ENCODE results near the gene ZNF783. TPM values are rescaled to one million over a fixed set of nuclear protein-coding genes. Genes with fewer than 3 reads are reported as not detected.

The ZNF783 gene
- polyA plus RNA-seq, 2 of the 4 experiments (the other 2 are of a cell fraction): 7.4 to 8.0 TPM

DNA sequence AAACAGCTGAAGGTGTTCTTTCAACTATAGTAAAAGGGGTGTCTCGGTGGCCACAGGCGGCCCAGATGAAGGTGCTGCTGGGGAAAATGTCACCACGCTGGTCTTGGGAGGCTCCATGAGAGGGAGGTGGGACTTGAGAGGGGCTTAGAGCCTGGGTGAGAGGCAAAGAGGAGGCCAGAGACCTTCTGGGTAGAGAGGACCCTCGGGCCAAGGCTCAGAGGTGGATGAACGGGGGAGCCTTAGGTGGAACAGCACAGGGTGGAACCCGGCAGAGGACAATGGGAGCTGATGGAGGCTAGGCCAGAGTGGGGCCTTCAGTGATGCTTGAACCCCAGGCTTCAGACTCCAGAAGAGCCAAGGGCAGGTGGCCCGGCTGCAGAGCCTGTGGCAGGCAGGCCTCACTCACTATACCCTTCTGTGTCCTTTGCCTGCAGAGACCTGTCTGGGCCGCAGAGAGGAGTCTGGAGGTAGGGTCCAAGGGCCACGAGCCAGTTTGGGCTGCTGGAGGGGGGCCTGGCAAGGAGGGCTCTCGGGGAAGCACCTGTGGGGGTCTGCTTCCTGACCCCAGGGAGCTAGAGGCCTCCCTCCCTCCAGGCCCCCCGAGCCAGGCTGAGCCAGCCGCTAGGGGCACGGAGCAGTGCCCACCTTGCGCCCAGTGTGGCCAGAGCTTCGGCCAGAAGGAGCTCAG, 32.1 kb downstream of the ZNF783 start:
- ChIA-PET POLR2A (no interaction called here), CTCF (interaction anchor here (1.9 to 2.6 kb wide), 2 partner anchors 16 to 32 kb away, joined by 8 to 9 read pairs; partner anchors contain the start of gene ZNF783)
- TF ChIP-seq PHF8 (IDR thresholded peaks at IDR 0.05; ENCODE audit: borderline replicate concordance, low read depth): no peak
- no peaks in the 10 kb centered on the region for H3K4me1 ChIP-seq
- H3K9me3 ChIP-seq: no peaks in the 10 kb centered on the region
- WGBS (ENCODE audit: missing lambda C conversion rate): 83% methylated on average over 15 of the region's 15 CpGs
- DNase-seq (ENCODE audit: low read depth in 1 of 2, low spot score in 1 of 2) (no peak), ATAC-seq (no peak), FAIRE-seq (no peak)
- H3K4me2 ChIP-seq: no peak overlapping the region
- no peak overlapping the region for H3K4me3 ChIP-seq
- no peak overlapping the region for H3K27ac ChIP-seq

DNA sequence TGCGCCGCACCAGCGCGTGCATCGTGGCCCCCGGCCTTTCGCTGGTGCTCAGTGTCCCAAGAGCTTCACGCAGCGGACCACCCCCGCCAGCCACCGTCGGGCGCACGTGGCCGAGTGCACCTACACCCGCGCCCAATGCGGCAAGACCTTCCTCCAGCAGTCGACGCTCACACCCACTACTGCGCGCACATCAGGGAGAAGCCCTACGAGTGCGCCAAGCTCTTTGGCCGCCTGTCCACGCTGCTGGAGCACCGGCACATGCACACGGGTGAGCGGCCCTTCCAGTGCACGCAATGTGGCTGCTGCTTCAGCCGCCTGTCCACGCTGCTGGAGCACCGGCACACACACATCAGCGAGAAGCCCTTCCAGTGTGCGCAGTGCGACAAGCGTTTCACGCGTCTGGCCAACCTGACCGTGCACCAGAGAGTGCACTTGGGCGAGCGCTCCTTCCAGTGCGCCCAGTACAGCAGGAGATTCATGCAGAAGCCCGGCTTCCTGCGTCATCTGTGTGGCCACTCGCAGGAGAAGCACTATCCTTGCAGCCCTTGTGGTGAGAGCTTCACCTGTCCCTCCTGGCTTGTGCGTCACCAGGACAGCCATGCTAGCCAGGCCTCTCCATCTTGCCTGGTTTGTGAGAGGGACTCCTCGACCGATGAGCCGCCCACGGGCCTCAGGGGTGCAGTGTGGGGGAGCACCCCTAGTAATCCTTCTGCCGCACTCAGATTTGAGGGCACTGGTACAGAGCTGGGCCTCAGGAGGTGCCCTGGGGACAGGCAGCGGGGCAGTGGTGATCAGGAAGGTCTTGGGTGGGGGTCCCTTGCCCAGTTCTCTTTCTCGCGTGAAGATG, 32.9 kb downstream of the ZNF783 start:
- FAIRE-seq: no peak

DNA sequence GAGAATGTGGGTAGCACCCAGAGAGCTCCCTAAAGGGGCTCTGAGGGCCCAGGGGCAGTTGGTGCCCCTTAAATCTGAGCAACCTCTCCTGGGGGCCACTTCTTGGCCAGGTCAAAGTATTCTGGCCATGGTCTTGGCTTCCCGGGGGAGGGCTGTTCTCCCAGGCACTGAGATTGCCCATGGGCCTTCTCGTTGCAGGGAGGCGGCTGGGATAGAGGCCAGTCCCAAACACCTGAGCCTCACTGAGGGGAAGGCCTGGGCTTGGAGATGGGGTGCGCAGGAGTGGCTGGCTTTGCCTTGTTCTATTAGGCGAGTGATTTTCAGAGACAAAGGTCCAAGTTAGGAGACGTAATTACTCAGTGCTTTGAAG, 33.5 kb downstream of the ZNF783 start:
- no peaks in the 10 kb centered on the region for H3K9me3 ChIP-seq
- H3K4me2 ChIP-seq: no peak overlapping the region
- WGBS (ENCODE audit: missing lambda C conversion rate): 86% methylated on average over 6 of the region's 6 CpGs
- FAIRE-seq (no peak), ATAC-seq (no peak), DNase-seq (ENCODE audit: low read depth in 1 of 2, low spot score in 1 of 2) (no peak)
- no peaks in the 10 kb centered on the region for H3K4me1 ChIP-seq
- POLR2A ChIA-PET: no interaction called here
- no peak overlapping the region for H3K27ac ChIP-seq
- no peak for TF ChIP-seq MAZ (IDR thresholded peaks at IDR 0.05; ENCODE audit: borderline replicate concordance, low read depth, low read length)
- no peak for TF ChIP-seq NFE2L2 (conservative IDR thresholded peaks at IDR 0.05; ENCODE audit: low read length)
- no peak for TF ChIP-seq HOXA7 (CRISPR knock-in tag; IDR thresholded peaks at IDR 0.05)
- TF ChIP-seq HOXB5 (CRISPR knock-in tag; IDR thresholded peaks at IDR 0.05): no peak
- TF ChIP-seq EHMT2 (IDR thresholded peaks at IDR 0.05; ENCODE audit: low read depth): no peak
- no peak for TF ChIP-seq BHLHE40 (IDR thresholded peaks at IDR 0.05; ENCODE audit: low read depth, low read length)
- no peak for TF ChIP-seq CHD4 (IDR thresholded peaks at IDR 0.05; ENCODE audit: borderline replicate concordance)
- no peak for TF ChIP-seq HOXB13 (CRISPR knock-in tag; IDR thresholded peaks at IDR 0.05; ENCODE audit: low read depth)
- TF ChIP-seq MAFK (IDR thresholded peaks at IDR 0.05; ENCODE audit: partially characterized antibody): no peak
- TF ChIP-seq FOSL2 (IDR thresholded peaks at IDR 0.05): no peak
- no peak for TF ChIP-seq FOSL2 (CRISPR knock-in tag; IDR thresholded peaks at IDR 0.05)
- CTCF ChIA-PET: interaction anchor here (1.1 to 1.5 kb wide), 2 partner anchors 11 to 33 kb away, joined by 3 to 4 read pairs; partner anchors contain the start of gene ZNF783
- H3K4me3 ChIP-seq: no peak overlapping the region

More for the DNA sequence above, 32.9 kb downstream of the ZNF783 start:
- WGBS (ENCODE audit: missing lambda C conversion rate): 91% methylated on average over 46 of the region's 55 CpGs
- no peak for ATAC-seq
- ChIA-PET POLR2A (no interaction called here), CTCF (interaction anchor here (1.1 to 1.5 kb wide), 2 partner anchors 10 to 33 kb away, joined by 3 to 4 read pairs; partner anchors contain the start of gene ZNF783)
- Histone ChIP-seq H3K9me3 (no peaks in the 10 kb centered on the region), H3K4me1 (no peaks in the 10 kb centered on the region), H3K4me2 (no peak overlapping the region), H3K4me3 (no peak overlapping the region), H3K27ac (no peak overlapping the region)
- DNase-seq (ENCODE audit: low read depth in 1 of 2, low spot score in 1 of 2): no peak
- TF ChIP-seq CEBPB (IDR thresholded peaks at IDR 0.05): no peak
- TF ChIP-seq MYC (IDR thresholded peaks at IDR 0.05; ENCODE audit: borderline replicate concordance, low read length): no peak

DNA sequence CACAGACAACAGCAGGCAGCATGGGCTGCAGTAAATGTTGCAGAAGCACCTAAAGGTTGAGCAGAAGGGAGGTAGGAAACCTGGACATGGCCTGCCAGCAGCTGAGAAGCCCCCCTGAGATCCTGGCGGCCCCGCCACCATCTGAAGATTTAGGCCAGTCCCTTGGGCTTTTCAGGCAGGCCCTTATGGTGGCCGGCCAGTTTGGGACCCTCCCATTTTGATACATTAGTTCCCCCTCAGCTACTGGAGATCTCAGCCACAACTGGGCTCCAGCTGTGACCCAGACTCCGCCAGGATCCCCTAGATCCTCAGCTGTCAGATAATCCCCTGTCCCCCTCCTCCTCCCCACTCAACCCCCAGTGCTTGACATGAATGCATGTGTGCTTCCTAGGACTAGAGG, 34.4 kb downstream of the ZNF783 start:
- POLR2A ChIA-PET: interaction anchor here (0.8 kb wide), 1 partner anchor 12 kb away, joined by 3 read pairs; no protein-coding TSS in a partner anchor
- TF ChIP-seq EHF (CRISPR knock-in tag; IDR thresholded peaks at IDR 0.05) (no peak), EHMT2 (IDR thresholded peaks at IDR 0.05; ENCODE audit: low read depth) (no peak), CEBPB (IDR thresholded peaks at IDR 0.05) (no peak), ESRRA (IDR thresholded peaks at IDR 0.05; ENCODE audit: borderline replicate concordance, low read length) (no peak), TP53 (CRISPR knock-in tag; IDR thresholded peaks at IDR 0.05) (no peak), MYC (IDR thresholded peaks at IDR 0.05; ENCODE audit: borderline replicate concordance, low read length) (no peak), KDM5A (IDR thresholded peaks at IDR 0.05) (no peak), FOXS1 (CRISPR knock-in tag; IDR thresholded peaks at IDR 0.05) (no peak), RAD21 (conservative IDR thresholded peaks at IDR 0.05 in 1 of 2, IDR thresholded peaks at IDR 0.05 in 1 of 2) (no peak), ZC3H11A (IDR thresholded peaks at IDR 0.05) (no peak), NR3C1 (IDR thresholded peaks at IDR 0.05) (no peak), MAFK (IDR thresholded peaks at IDR 0.05; ENCODE audit: partially characterized antibody) (no peak)
- TF ChIP-seq, protein P1, sequence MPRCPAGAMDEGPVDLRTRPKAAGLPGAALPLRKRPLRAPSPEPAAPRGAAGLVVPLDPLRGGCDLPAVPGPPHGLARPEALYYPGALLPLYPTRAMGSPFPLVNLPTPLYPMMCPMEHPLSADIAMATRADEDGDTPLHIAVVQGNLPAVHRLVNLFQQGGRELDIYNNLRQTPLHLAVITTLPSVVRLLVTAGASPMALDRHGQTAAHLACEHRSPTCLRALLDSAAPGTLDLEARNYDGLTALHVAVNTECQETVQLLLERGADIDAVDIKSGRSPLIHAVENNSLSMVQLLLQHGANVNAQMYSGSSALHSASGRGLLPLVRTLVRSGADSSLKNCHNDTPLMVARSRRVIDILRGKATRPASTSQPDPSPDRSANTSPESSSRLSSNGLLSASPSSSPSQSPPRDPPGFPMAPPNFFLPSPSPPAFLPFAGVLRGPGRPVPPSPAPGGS (IDR thresholded peaks at IDR 0.05): no peak
- Histone ChIP-seq H3K9me3 (no peaks in the 10 kb centered on the region), H3K4me2 (no peak overlapping the region), H3K27ac (no peak overlapping the region), H3K4me1 (no peaks in the 10 kb centered on the region), H3K4me3 (no peak overlapping the region)
- CTCF ChIA-PET: interaction anchor here (0.8 to 1.5 kb wide), 5 partner anchors 10 to 60 kb away, joined by 3 to 4 read pairs (median 3); partner anchors contain the start of gene ZNF783
- WGBS (ENCODE audit: missing lambda C conversion rate): 72% methylated on average over 4 of the region's 4 CpGs
- DNase-seq (ENCODE audit: low read depth in 1 of 2, low spot score in 1 of 2) (no peak), ATAC-seq (no peak), FAIRE-seq (no peak)
